Body of pancreas (tissue), 4 donors: ENCODE data around the gene TBC1D4.

Experiments used
- POLR2A ChIP-seq, 3 donors: fragments of 450-650 bp; IDR thresholded peaks; one replicate each; pipeline ENCODE4 v1.6.1; 2016; ENCODE audit warnings: antibody characterized with exemption in 3 of 3, mild to moderate bottlenecking in 2 of 3
- TF ChIP-seq, protein P1 (sequence below), 7 experiments: fragments of 450-650 bp in 4 of 7; fragments of 200-600 bp in 3 of 7; sonication (generic) in 3 of 7; IDR thresholded peaks; one replicate each; pipeline ENCODE4 v1.5.1; 2016 to 2019; ENCODE audit warnings: antibody characterized with exemption in 7 of 7

GRCh38 chr13:75481176-75482069 lies 546 bp downstream of the TBC1D4 start:
- TF ChIP-seq, protein P1, sequence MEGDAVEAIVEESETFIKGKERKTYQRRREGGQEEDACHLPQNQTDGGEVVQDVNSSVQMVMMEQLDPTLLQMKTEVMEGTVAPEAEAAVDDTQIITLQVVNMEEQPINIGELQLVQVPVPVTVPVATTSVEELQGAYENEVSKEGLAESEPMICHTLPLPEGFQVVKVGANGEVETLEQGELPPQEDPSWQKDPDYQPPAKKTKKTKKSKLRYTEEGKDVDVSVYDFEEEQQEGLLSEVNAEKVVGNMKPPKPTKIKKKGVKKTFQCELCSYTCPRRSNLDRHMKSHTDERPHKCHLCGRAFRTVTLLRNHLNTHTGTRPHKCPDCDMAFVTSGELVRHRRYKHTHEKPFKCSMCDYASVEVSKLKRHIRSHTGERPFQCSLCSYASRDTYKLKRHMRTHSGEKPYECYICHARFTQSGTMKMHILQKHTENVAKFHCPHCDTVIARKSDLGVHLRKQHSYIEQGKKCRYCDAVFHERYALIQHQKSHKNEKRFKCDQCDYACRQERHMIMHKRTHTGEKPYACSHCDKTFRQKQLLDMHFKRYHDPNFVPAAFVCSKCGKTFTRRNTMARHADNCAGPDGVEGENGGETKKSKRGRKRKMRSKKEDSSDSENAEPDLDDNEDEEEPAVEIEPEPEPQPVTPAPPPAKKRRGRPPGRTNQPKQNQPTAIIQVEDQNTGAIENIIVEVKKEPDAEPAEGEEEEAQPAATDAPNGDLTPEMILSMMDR (IDR thresholded peaks at IDR 0.05) = peak in 1 of 7 experiments; percentile 1
- TF ChIP-seq POLR2A (IDR thresholded peaks at IDR 0.05) = no peak
